ENCODE data around the gene CYP4A22.
"Not testable (repeated sequence)": the region's sequence is repeated elsewhere in the genome, so short reads cannot be mapped to it uniquely, and the experiment has no call there.

DNA sequence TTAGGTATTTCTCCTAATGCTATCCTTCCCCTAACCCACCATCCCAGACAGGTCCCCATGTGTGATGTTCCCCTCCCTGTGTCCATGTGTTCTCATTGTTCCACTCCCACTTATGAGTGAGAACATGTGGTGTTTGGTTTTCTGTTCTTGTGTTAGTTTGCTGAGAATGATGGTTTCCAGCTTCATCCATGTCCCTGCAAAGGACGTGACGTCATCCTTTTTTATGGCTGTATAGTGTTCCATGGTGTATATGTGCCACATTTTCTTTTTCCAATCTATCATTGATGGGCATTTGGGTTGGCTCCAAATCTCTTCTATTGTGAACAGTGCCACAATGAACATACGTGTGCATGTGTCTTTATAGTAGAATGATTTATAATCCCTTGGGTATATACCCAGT is 4.6 kb upstream of the CYP4A22 start:
- not testable (repeated sequence) for TF ChIP-seq POLR2A, EP300, POLR2AphosphoS5 (IDR thresholded peaks at IDR 0.05)
- TF ChIP-seq, protein P1, sequence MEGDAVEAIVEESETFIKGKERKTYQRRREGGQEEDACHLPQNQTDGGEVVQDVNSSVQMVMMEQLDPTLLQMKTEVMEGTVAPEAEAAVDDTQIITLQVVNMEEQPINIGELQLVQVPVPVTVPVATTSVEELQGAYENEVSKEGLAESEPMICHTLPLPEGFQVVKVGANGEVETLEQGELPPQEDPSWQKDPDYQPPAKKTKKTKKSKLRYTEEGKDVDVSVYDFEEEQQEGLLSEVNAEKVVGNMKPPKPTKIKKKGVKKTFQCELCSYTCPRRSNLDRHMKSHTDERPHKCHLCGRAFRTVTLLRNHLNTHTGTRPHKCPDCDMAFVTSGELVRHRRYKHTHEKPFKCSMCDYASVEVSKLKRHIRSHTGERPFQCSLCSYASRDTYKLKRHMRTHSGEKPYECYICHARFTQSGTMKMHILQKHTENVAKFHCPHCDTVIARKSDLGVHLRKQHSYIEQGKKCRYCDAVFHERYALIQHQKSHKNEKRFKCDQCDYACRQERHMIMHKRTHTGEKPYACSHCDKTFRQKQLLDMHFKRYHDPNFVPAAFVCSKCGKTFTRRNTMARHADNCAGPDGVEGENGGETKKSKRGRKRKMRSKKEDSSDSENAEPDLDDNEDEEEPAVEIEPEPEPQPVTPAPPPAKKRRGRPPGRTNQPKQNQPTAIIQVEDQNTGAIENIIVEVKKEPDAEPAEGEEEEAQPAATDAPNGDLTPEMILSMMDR (IDR thresholded peaks at IDR 0.05) = not testable (repeated sequence)

All from sigmoid colon (tissue), 4 donors.